ENCODE data around the gene TRMT44.

TRMT44 gene

DNA sequence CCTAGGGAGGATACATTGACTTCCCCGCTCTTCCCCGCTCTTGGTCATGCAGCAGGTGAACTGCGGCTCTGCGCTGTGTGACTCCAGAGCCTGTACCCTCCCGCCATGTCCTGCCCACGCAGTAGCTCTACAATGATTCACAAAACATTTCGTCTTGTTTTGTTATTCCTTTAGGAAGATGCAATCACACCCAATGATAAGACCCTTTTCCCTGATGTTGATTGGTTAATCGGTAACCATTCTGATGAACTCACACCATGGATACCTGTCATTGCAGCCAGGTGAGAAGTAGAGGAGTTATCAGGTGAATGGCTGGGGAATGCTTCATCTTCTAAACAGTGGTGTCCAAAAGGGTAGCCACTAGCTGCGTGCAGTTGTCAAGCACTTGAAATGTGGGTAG is 23.2 kb downstream of the TRMT44 start:
- no peak for DNase-seq
- intact Hi-C loops (cut with DNase I): no loop called here

DNA sequence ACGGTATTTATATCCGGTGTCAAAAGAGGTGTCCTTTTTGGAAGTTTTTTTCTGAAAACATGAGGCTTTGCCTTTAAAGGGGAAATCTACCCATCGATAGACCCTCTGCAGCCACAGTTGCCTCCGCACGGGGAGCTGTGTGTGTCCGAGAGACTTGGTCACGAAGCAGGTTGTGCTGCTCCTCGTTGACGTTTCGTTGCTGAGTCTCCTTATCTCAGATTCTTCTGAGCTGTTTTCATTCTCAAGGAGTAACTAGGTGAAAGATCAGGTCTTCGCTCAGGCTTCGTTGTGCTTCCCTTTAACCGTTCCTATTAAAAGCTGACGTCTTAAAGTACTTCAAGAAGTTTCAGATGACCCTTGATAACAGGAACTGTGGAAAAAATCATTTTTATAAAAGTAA is 23.8 kb downstream of the TRMT44 start:
- no peak for DNase-seq
- intact Hi-C loops (cut with DNase I): no loop called here

DNA sequence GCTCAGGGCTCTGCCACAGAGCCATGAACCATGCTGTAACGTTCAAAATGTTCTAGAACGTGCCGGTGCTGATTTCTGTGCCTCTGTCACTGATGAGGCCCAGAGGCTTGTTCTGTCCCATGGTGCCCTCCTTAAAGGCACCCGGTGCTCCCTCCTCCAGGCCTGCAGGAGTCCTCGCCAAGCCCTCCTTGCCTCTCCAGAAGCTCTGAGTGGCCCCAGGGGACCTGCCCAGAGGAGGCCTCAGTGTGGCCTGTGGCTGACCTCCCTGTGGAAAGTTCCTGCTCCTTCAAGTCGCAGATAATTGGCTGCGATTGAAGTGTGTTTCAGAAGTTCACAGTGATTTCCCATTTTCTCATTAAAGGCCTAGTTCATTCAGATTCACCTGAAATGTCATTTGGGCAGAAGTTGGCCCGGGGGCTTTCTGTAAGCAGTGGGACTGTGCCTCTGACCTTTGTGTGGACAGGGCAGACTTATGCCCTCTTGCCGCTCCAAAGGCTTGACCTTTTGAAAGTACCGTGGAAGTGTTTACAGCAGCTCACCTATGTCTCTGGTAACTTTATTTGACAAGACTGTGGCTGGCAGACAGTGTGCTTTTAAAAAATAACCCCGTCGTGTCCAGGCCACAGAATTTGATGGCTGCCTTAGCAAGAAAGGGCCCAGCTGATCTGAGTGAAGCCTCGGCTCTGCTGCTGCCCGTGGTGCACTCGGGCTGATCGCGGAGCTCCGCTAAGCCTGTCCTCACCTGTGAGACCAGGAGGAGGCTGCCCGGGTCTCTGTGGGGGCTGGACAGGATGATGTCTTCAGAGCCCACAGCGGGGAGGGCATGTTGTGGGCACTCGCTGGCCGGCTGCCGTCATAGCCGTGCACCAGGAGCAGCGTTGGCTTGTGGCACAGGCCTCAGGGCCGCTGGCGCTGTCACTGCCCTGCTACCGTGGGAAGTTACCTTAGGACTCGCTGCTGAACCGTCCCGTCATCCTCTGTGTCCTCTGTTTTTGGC is 25.3 kb downstream of the TRMT44 start:
- intact Hi-C loops (cut with DNase I): no loop called here
- peak in 1 of 10 donors; percentile 61 for DNase-seq

DNA sequence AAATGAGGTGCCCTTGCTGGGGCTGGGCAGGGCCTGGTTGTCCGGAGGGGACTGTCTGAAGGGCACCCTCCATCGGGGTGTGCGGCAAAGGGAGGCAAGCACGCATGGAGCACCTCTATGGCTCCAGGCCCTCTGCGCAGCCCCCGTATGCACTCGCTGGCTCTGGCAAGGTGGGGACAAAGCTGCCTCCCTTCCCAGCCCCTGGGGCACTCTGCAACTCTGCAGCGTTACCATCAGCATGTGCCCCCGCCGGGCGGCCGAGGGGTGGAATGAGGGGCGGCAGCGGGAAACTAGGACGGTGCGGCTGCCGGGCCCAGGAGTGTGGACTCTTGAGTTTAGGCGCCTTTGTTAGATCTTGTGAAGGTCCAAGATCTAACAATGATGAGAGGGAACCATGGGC is 26.4 kb downstream of the TRMT44 start:
- DNase-seq: peak in 1 of 10 donors; percentile 66
- intact Hi-C loops (cut with DNase I): no loop called here

DNA sequence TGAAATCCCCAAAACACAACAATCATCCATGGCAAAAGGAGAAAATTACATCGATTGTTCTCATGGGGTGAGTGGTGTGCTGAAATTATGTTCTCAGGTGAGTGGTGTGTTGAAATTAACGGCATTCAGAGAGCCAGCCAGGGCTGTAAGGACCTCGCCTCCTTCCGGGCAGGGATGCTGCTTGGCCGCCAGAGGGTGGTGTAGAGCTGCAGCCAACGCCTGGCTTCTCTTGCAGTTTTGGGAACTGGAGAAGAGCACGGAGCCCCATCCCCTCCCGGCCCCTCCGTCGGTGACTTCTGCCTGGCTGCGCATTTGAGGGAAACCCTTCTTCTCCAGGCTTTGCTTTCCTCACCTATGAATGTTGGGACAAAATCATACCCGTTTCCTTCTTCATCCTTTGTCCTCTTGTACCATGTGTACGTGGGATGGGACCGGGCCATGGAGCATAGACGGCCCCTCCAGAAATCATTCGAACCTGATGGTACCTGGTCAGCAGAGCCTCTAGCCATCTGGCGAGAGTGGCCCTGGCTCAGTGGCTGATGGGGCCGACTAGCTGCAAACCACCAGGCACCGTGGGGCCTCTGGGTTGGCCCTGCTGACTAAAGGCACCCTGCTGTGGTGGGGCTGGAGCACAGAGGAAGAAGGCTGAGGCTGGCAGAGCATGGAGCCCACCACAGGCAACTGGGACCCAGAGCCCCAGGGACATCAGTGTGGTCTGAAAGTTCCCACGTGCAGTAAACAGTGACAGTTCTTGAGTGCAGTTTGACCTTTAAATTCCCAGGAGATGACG is 28.4 kb downstream of the TRMT44 start:
- intact Hi-C loops (cut with DNase I): loop anchor here (1.0 kb wide), 1 partner anchor 125 kb away; no protein-coding TSS in a partner anchor
- DNase-seq: peak; percentile 56 to 95 (median 74)

DNA sequence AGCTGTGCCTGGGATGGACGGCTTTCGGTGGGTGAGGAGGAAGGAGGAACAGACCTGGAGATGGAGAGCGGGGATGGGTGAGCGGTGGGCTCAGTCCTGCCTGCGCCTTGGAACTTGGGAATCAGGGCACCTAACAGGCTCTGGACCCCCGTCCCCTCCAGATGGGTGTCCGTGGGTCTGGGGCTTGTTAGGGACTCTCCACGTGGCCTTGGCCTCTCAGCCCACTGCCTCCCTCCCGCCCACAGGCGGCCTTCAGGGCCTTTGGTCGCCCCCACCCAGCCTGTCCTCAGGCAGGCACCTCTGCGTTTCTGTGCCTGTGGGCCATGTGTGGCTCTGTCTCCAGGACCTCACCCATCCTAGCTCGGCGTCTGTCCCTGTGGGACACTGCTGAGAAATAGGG is 29.0 kb downstream of the TRMT44 start:
- DNase-seq: peak in 1 of 10 donors; percentile 68
- intact Hi-C loops (cut with DNase I): no loop called here

DNA sequence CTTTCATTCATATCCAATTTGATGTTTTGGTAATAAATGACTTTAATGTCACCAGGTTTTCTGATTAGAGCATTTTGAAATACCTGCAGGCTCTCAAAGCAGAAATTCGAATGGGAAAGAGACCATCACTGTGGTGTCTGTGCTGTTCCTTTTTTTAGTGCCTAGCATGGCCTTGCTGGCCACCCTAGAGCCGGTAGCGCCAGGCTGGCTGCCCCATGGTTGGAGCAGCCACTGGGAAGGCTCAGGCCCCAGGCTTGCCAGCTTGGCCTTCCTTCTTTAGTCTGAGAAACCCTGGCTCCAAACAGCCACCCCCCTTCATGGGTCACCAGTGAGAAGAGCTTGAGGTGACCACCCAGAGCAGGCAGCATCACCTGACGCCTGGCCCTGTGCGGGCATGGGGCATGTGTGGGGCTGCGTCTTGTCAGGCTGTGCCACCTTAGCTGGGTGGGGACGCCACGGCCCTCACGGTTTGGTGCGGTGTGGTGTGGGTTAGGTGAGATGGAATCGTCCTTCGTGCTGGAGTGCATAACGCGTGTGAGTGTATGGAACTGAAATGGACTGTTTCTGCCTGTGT is 30.0 kb downstream of the TRMT44 start:
- DNase-seq: peak in 2 of 10 donors; percentile 60
- intact Hi-C loops (cut with DNase I): loop anchor here (5.0 kb wide), 1 partner anchor 447 kb away; no protein-coding TSS in a partner anchor

DNA sequence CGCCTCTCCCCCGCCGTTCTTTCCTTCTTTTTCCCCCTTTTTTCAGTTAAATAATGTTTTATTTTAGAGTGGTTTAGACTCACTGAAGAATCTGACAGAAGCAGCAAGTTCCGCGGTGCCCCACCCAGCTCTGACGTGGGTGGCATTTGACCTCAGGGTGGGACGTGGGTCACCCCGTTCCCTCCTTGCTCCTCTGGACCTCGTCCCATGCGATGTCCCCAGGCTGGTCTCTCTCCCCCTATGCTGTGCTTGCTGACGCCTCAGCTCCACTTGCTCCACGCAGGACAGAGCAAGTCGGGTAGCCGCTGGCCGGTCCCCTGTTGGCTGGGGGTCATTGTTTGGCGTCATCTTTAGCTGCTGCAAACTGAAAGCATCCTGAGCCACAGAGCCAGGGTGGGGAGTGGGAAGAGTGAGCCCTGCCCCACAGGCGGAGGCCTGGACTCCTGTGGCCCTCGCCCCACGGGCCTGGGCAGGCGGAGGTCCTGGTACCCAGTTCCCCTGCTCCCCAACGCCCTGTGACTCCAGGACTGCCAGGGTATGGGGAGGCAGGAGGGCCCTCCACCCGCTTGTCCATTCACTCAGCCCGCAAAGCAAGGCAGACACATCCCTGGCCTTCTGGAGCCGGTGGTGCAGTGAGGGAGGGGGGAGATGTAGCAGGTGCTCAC is 30.8 kb downstream of the TRMT44 start:
- intact Hi-C loops (cut with DNase I): loop anchor here (5.0 kb wide), 1 partner anchor 446 kb away; no protein-coding TSS in a partner anchor
- peak in 2 of 10 donors; percentile 74 to 76 for DNase-seq

DNA sequence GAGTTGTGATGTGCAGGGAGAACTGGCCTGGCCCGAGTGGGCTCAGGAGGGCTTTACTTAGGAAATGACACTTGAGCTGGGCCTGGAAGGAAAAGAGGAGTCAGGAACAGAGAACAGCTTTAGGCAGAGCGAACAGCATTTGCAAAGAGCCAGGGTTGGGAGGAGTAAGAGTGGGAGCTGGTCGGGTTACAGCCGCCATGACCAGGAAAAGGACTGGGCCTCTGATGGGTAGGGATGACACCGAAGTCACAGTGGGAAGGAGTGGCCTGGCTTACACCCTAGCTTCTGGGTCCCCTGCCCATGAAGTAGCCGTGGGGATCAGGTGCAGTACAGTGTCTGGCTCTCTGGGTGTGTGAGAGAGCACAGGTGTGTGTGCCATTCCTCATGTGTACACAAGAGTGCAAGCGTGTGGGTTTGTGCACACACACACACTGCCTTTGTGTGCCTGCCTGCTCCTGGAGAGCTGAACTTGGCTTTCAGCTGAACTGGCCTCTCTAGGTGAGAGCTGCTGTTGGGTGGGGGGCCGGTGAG is 31.6 kb downstream of the TRMT44 start:
- DNase-seq: peak in 2 of 10 donors; percentile 59 to 77
- intact Hi-C loops (cut with DNase I): loop anchor here (5.0 kb wide), 1 partner anchor 445 kb away; no protein-coding TSS in a partner anchor

DNA sequence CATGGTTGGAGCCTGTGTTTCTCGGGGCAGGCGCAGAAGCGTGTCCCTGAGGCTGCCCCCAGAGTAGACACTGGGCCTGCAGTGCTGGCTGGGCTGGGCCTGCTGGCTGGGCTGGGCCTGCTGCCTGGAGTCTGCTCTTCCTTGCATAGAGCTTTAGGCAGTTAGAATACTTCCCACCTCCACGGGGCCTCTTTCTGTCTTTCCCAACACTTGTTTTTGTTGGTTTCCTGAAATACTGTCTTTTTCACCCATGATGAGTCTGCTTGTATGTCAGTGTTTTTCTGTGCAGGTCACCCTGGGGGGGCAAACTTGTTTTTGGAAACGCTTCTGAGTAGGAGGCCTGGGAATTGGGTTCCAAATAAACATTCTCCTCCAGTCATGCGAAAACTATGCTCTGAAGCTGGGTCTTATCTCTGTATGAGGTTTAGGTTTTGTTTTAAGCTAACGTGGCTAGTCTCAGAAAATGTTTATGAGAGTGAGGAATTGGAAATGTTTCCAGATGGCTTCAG is 32.2 kb downstream of the TRMT44 start:
- intact Hi-C loops (cut with DNase I): loop anchor here (5.0 kb wide), 1 partner anchor 445 kb away; no protein-coding TSS in a partner anchor
- DNase-seq: no peak

DNA sequence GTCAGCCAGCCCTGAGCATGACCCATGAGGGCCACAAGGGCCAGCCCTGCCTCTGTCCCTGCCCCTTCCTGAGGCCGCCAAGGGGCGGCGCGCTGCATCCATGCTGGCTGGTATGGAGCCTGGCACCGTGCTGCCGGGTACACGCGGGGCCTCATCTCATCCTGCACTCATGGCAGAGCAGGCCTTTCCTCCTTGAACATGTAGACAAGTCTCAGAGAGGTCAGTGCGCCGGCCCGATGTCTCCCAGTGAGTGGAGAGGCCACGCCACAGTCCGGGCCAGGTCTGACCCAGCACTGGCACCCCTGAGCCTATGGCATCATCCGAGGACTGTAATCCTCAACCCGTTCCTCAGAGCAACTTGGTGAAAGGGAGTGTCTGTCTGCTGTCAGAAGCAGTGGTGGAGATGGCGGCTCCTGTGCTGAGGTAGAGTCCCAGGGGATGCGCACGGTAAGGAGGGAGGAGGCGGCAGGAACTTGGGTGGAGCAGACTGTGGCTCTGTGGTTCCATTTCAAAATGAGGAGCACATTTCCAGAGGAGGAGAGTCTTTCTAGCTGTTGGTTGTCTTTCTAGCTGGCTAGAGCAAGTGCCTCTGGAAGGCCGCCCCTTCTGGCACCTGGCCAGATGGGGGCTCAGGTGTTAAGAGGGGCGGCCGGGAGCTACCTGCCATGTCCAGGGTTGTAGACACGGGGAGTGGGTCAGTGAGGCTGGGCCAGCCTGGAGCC is 32.8 kb downstream of the TRMT44 start:
- intact Hi-C loops (cut with DNase I): loop anchor here (5.0 kb wide), 1 partner anchor 444 kb away; no protein-coding TSS in a partner anchor
- peak in 1 of 10 donors; percentile 81 for DNase-seq

DNA sequence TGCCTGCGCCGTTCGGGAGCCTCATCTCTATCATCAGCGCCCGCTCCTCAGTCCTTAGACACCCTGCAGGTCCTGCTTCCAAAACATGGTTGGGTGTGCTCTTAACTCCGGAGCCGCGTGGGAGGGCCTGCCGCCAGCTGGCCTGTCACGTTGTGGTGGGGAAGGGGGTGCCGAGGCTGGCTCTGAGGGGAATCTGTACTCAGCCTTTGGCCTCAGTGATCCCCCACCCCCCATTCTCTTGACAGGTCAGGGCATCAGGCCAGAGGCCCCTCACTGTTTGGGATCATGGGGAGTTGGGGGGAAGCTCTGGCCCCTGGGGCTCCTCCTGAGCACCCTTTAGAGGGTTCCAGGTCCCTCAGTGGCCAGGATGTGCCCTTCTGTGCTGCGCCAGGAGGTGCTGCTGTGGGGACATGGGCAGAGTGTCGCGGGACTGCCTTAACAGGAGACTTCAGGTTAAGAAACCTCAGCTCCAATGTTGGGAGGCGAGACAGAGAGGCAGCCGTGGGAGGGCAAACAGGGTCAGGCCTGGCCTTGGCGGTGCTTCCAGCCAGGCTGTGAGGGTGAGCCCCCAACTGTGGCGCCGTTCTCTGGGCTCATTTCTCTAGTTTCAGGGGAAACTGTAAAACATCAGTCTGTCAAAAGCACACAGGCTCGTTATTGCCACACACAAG is 33.5 kb downstream of the TRMT44 start:
- peak in 1 of 10 donors; percentile 82 for DNase-seq
- intact Hi-C loops (cut with DNase I): loop anchor here (5.0 kb wide), 1 partner anchor 443 kb away; no protein-coding TSS in a partner anchor

DNA sequence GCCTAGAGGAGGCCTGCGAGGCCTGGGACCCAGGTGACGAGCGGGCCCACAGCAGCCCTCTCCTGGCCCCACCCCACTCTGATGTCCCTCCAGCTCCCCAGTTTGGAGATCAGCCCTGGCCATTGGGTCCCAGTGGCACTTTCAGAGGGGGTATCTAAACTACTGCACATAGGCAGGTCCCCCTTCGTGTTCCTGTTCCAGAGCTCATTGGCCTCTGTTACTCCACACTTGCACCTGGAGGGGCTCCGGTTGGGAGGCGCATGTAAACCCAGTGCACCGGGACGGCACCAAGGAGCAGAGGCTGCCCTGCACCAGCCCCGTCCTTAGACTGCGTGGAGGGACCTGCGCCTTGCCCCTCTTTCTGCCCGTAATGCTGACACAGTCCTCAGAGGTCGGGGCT is 34.3 kb downstream of the TRMT44 start:
- peak in 1 of 10 donors; percentile 76 for DNase-seq
- intact Hi-C loops (cut with DNase I): loop anchor here (5.0 kb wide), 1 partner anchor 442 kb away; no protein-coding TSS in a partner anchor

DNA sequence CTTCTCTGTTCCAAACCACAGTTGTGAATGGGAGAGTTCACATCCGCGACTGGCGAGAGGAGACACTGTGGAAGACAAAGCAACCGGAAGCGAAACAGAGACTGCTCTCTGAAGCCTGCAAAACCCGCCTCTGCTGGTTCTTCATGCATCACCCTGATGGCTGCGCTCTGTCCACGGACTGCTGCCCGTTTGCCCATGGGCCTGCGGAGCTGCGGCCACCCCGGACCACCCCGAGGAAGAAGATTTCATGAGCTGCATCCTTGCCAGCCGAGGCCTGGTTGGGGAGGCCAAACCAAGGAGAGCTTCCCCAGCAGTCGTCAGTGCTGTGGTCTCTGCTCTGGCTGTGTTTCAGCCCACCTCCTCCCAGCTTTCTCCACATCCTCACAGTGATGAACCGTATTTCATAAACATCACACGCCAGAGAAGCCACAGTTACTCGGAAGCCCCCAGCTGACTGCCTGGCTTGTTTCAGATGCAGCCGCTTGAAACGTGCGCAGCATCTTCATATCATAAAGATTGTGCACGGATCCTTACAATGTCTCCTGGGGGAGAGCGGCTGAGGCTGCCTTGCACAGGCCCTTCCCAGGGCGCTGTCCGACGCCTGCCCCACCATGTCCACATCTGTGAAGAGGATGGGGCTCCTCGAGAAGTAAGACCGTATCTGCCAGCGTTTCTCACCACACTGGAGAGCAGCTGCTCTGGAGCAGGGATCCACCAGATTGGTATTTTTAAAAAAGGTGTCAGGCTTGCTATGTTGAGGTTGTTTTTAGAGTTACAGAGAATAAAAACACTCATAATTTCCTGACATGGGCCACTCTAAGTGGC is 35.4 kb downstream of the TRMT44 start:
- intact Hi-C loops (cut with DNase I): no loop called here
- peak in 1 of 10 donors; percentile 78 for DNase-seq

DNA sequence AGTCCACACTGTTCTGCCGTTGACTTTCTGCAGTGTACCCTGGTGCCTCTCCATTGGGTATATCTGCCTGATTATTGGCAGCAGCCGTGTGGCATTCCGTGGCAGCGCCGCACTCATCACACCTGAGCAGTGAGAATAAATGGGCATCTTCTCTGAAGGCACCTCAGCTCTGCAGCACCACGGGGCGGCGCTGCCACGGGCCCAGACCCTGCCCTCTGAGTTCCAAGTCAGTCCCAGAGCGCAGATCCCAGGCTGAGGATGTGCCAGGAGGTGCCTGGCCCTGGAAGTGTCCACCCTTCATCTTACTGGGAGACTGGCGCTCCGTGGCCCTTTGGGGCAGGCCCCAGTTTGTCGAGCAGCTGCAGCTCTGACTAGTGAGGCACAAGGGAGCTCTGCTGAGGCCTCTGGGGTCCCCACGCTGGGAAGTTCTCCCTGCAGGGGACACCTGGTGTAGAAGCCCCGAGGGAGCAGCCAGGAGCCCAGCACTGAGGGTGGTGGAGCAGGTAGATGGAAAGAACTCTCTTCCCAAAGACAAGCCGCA is 36.6 kb downstream of the TRMT44 start:
- intact Hi-C loops (cut with DNase I): no loop called here
- peak in 1 of 10 donors; percentile 76 for DNase-seq

DNA sequence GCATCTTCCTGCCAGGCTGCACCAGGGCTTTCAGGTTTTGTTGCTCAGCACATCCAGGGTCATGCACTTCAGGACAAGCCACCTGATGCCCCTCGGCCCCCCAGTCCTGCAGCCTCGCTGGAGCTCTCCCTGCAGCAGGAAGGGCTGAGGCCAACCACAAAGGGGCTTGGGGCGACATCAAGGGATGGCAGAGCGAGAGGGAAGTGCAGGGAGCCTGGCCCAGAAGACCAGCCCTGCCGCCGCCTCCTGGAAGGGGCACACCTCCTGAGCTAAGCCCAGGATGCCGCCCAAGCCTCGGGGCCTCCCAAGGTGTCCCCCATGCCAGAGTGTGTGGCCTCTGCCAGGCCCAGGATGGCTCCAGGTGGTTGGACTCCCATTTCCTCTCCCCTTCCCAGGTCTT is 37.1 kb downstream of the TRMT44 start:
- DNase-seq: no peak
- intact Hi-C loops (cut with DNase I): no loop called here

DNA sequence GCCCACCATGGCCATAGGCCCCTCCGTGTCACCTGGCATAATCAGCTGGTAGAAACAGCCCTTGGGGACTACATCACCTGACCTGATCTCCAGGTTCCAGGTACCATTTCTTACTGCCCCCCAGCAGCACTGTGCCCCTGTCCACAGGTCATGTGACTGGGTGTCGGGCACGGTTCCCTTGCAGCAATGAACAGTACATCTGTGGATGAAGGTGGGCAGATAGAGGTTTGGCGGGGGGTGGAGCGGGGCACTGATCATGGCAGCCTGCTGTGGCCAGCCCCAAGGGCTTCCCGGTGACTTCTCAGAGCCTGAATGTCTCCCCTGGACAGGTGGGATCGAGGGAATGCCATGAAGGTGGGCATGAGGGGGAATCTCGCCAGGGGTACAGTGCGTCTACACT is 37.8 kb downstream of the TRMT44 start:
- intact Hi-C loops (cut with DNase I): no loop called here
- peak in 1 of 10 donors; percentile 74 for DNase-seq

Data from posterior cingulate gyrus (tissue), 11 donors.